ENCODE data around the gene PVR. TPM values are rescaled to one million over a fixed set of nuclear protein-coding genes. Genes with fewer than 3 reads are reported as not detected.
"Not testable (repeated sequence)": the region's sequence is repeated elsewhere in the genome, so short reads cannot be mapped to it uniquely, and the experiment has no call there.

Gene PVR
- total RNA-seq, 1 donor from 2014 or later: 42.8 TPM

DNA sequence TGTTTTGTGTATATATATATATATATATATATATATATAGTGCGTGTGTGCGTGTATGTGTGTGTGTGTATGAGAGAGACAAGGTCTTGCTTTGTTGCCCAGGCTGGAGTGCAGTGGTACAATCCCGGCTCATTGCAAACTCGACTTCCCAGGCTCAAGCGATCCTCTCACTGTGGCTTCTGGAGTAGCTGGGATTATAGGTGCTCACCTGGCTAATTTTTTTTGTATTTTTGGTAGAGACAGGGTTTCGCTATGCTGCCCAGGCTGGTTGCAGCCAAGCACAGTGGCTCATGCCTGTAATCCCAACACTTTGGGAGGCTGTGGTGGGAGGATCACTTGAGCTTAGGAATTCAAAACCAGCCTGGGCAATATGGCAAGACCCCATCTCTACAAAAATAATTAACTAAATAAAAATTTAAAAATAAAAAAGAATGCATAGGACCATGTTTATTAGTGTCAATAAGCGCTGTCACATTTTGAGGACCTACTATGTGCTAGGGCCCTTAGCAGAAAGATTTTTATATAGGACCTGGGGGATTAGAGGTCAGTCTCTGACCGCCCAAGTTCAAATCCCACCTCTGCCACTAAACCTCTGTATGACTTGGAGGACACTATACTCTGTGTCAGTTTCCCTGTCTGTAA lies 1.8 kb downstream of the PVR start:
- no peak for DNase-seq (ENCODE audit: low spot score)

DNA sequence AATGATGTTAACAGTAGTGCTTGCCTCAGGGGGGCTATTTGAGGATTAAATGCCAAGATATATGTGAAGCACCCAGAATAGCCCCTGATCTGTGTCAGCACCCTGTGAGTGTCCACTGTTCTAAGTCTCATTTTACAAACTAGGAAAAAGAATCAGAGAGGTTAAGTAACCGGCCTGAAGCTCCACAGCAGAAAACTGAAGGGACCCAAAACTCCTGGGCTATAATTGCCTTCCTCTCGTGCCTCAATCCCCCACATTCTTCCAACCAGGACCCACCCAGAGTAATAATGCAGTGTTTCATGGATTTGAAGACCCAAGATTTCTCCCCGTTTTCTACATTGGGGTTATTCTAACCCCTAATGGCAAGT lies 2.3 kb downstream of the PVR start:
- no peak for DNase-seq (ENCODE audit: low spot score)

DNA sequence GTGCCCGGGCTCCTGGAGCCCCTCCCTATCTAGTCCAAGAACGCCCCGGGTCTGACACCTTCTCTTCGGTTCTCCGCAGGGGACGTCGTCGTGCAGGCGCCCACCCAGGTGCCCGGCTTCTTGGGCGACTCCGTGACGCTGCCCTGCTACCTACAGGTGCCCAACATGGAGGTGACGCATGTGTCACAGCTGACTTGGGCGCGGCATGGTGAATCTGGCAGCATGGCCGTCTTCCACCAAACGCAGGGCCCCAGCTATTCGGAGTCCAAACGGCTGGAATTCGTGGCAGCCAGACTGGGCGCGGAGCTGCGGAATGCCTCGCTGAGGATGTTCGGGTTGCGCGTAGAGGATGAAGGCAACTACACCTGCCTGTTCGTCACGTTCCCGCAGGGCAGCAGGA lies 3.4 kb downstream of the PVR start:
- DNase-seq (ENCODE audit: low spot score): no peak

DNA sequence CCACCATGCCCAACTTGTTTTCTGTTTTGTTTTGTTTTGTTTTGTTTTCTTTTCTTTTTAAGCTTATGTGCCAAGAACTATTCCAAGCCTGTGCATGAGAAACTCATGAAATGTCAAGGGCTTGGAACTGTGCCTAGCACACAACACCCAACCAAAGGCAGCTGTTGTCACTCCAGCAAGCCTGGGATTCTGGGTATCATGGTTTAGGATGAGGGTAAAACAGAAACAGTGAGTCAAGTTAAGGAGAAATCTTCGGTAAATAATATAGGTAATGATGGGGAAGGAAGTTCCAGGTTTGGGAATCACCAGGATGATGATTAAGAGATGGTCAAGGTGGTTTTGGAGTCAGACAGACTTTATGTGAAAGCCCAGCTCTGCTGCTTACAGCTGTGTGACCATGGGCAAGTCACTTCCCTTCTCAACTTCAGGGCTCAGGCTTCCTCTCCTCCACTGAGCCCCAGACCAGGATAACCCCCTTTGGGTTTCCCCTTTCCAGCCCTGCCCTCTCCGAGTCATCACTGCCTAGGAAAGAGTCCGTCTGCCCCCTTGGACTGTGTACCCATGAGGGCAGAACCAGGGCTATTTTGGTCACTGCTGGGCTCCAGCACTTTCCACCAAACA lies 5.0 kb downstream of the PVR start:
- DNase-seq (ENCODE audit: low spot score): no peak

DNA sequence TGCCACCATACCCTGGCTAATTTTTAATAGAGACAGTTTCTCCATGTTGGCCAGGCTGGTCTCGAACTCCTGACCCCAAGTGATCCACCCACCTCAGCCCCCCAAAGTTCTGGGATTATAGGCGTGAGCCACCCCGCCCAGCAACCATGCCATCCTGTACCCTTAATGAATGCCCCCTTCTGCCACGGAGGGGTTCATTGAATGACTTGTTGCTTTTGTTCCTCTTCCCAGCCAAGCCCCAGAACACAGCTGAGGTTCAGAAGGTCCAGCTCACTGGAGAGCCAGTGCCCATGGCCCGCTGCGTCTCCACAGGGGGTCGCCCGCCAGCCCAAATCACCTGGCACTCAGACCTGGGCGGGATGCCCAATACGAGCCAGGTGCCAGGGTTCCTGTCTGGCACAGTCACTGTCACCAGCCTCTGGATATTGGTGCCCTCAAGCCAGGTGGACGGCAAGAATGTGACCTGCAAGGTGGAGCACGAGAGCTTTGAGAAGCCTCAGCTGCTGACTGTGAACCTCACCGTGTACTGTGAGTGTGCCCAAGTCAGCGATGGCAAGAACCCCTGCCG lies 6.0 kb downstream of the PVR start:
- DNase-seq (ENCODE audit: low spot score): no peak

DNA sequence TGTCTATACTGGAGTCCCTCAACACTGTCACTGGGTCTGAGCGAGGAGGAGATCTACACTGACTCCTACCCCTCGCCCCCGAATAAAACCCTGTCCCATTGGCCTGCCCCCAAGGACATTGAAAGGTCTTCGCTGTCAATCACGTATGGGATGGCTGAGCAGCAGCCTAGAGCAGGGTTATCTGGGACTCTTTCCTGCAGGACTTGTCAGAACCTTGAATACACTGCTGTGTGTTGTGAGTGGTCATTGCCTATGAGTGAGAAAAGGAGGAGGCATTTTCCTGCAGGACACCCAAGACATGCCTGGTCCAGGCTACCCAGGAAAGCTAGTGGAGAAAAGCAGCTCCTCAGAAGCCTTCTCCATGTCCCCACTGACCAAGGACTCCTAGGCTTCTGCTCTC lies 9.6 kb downstream of the PVR start:
- DNase-seq (ENCODE audit: low spot score): no peak

DNA sequence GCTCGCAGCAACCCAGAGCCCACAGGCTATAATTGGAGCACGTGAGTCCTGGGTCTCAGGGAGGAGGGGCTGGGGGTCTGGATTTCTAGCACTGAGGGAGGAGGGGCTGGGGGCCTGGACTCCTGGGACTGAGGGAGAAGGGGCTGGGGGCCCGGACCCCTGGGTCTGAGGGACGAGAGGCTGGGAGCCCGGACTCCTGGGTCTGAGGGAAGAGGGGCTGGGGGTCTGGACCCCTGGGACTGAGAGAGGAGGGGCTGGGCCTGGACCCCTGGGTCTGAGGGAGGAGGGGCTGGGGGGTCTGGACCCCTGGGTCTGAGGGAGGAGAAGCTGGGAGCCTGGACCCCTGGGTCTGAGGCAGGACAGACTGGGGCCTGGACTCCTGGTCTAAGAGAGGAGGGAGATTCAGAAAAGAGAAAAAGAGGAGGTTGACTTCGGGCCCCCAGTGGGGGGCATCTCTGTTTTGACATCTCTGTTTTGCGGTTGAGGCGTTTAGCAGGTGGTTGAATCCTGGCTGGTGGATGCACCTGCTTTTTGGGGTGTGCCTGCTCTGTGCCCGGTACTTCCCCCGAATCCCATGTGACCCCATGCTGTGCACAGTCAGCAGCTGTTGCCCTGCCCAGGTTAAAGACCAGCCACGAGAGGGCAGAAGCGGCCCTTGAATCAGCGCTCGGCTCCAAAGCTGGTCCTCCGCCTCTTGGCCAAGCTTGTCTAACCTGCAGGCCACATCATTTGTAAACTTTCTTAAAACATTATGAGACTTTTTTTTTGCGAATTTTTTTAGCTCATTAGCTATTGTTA lies 10.5 kb downstream of the PVR start:
- DNase-seq (ENCODE audit: low spot score): peak; percentile 77

DNA sequence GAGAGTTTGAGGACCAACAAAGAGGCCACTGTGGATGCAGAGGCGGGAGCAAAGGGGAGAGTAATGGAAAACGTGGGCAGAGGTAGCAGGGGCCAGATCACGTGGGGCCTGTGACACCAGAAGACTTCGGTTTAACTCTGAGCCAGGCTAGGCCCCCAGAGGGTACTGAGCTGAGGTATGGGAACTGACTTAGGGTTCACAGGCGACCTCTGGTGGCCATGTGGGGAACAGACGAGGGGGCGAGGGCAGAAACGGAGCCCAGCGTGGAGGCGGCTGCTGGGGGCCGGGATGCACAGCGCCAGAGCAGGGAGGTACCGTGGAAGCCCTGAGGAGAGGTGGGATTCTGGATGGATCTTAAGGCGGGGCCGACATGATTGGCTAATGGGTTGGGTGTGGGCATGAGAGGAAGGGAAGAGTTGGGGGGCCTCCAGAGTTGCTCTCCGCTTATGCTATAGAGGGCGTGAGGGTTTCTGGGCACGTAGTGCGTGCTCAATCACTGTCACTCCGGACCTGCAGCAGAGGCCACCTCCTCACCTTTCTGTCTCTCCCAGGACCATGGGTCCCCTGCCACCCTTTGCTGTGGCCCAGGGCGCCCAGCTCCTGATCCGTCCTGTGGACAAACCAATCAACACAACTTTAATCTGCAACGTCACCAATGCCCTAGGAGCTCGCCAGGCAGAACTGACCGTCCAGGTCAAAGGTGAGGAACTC lies 13.7 kb downstream of the PVR start:
- peak; percentile 51 for DNase-seq (ENCODE audit: low spot score)

DNA sequence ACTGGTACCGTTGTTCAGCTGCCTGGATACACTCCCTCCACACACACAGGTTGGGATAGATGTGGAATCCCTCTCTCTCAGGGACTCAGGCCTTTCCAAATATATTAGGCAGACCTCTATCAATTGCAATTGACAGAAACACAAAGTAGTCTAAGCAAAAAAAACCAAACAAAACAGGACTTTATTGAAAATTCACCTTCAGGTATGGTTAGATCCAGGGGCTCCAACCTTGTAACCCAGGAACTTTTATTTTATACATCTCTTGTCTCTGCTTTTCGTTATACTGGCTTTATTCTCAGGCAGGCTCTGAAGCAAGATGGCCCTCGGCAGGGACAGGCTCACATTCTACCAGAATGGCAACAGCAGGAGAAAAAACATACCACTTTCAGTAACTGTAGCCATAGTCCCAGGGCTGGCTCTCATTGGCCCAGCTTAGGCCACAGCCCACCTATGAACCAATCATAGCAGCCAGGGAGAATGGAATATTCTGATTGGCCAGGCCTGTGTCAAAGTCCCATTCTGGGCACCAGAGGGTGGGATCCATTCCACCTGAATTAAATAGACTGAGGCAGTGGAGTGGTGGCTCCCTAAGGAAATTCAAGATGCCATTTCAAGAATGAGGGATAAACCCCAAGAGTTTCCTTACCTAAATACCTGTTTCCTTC lies 14.5 kb downstream of the PVR start:
- DNase-seq (ENCODE audit: low spot score): no peak

DNA sequence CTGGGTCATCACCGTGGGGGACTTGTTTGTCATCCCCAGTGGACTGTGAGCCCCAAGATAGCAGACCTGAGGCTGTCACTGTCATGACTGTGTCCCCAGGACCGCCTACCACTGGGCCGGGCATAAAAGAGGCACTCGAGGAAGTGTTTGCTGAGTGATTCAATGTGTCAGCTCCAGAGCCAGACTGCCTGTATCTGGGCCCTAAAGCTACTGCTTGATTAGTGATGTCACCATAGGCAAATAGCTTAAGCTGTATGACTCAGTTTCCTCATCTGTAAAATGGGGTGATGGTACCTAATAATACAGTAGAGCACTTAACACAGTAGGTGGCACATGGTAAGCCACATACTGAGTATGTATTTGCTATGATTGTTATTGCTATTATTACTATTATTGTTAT lies 16.4 kb downstream of the PVR start:
- DNase-seq (ENCODE audit: low spot score): no peak

DNA sequence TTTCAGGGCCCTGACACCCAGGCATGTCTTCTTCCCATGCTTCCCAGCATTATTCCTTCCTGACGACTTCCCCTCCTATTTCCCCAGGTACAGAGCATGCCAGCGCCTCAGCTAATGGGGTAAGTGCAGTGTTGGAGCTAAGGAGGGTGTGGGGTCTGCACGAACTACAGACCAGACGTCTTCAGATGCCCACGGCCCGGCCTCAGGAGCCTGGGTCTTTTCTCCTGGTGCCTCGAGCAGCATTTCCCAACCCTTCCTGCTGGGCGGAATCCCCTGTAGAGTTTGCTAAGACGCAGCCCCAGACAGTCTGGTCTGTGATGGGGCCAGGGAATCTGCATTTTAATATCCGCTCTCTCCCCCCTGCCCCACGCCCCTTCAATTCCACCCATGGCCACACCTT lies 17.5 kb downstream of the PVR start:
- no peak for DNase-seq (ENCODE audit: low spot score)

DNA sequence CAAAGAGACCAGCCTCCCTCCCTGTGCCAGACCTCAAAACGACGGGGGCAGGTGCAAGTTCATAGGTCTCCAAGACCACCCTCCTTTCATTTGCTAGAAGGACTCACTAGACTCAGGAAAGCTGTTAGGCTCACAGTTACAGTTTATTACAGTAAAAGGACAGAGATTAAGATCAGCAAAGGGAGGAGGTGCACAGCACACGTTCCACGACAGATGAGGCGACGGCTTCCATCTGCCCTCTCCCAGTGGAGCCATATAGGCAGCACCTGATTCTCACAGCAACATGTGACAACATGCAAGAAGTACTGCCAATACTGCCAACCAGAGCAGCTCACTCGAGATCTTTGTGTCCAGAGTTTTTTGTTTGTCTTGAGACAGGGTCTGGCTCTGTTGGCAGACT lies 18.2 kb downstream of the PVR start:
- no peak for DNase-seq (ENCODE audit: low spot score)

DNA sequence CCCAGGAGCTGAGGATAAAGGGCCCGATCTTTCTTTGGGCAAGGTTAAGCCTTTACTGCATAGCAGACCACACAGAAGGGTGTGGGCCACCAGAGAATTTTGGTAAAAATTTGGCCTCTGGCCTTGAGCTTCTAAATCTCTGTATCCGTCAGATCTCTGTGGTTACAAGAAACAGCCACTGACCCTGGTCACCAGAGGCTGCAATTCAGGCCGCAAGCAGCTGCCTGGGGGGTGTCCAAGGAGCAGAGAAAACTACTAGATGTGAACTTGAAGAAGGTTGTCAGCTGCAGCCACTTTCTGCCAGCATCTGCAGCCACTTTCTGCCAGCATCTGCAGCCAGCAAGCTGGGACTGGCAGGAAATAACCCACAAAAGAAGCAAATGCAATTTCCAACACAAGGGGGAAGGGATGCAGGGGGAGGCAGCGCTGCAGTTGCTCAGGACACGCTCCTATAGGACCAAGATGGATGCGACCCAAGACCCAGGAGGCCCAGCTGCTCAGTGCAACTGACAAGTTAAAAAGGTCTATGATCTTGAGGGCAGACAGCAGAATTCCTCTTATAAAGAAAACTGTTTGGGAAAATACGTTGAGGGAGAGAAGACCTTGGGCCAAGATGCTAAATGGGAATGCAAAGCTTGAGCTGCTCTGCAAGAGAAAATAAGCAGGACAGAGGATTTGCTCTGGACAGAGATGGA lies 19.1 kb downstream of the PVR start:
- DNase-seq (ENCODE audit: low spot score): no peak

DNA sequence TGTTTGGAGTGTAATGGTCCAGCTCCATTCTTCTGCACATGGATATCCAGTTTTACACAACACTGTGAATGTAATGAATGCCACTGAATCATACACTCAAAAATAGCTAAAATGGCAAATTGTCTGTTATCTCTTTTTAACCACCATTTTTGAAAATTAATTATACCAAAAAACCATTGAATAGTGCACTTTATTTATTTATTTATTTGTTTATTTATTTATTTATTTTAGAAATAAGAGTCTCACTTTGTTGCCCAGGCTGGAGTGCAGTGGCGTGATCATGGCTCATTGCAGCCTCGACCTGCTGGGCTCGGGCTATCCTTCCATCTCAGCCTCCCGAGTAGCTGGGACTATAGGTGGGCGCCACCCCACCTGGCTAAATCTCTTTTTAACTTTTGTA lies 20.3 kb downstream of the PVR start:
- no peak for DNase-seq (ENCODE audit: low spot score)

DNA sequence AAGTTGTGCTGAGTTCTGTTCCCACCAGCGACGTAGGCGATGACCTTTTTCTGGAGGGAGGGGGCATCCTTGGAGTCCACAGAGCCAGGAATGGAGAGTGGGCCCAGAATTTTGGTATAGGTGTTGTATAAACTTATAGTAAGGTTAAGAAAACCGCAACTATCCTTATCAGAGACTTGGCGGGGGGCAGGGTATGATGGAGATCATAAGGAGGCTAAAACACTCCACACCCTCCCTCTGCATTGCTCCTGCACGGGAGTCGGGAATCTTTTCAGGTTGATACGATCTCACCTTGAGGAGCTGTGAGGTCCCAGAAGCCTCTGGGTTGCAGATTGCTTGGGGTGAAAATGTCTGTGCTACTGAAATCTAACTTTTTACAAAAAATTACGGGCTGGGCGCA lies 21.3 kb downstream of the PVR start:
- no peak for DNase-seq (ENCODE audit: low spot score)

DNA sequence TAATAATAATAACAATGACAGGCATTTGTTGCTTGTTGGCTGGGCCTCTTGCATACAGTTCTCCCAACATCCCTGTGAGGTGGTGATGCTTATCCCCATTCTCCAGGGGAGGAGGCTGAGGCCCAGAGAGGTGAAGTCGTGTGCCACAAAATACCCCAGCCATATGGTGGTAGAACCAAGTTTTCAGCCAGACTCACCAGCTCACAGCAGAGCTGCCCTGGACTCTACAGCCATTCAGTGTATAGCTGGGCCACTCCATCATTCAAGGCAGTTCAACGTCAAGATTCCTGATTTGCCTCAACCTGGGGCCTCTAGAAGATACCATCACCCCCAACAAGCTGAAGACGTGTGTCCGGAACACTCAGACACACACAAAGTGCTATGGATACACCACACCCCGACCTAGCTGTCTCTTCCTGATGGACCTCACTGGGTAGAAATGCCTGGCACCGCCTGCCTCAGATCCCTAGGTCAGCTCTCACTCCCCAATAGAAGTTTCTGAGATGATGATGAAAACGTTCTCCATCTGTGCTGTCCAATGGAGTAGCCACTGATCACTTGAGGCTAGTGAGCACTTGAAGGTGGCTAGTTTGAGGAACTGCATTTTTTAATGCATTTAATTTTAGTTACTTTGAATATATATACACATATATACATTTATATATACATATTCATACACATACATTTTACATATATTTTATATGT lies 23.3 kb downstream of the PVR start:
- no peak for DNase-seq (ENCODE audit: low spot score)

DNA sequence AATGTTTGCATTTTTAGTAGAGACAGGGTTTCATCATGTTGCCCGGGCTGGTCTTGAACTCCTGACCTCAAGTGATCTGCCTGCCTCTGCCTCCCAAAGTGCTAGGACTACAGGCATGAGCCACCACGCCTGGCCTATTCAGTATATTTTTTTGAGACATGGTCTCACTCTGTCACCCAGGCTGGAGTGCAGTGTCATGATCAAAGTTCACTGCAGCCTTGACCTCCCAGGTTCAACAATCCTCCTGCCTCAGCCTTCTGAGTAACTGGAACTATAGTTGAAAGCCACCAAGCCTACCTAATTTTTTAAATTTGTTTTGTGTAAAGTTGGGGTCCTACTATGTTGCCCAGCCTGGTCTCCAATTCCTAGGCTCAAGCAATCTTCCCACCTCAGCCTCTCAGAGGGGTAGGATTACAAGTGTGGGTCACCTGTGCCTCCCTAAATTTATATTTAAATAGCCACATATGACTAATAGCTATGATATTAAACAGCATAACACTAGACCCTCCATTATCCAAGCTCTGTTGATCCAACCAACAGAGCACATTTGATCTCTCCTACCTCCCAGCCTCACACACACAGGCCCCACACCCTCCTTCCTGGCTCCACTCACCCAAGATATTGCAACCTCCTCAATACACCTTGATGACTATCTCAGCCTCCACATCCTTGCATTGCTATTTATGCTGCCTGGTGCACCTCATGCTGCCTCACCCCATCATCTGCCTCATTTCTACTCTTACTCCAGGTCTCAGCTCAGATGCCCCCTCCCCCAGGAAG lies 25.5 kb downstream of the PVR start:
- DNase-seq (ENCODE audit: low spot score): no peak

DNA sequence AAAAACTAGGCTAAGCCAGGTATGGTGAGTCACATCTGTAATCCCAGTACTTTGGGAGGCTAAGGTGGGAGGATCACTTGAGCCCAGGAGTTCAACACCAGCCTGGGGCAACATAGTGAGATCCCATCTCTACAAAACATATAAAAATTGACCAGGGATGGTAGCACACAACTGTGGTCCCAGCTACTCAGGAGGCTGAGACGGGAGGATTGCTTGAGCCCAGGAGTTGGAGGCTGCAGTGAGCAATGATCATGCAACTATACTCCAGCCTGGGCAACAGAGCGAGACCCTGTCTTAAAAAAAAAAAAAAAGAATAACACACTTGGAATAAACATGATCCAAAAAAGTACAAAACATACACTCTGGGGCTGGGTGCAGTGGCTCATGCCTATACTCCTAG lies 26.3 kb downstream of the PVR start:
- not testable (repeated sequence) for DNase-seq (ENCODE audit: low spot score)

DNA sequence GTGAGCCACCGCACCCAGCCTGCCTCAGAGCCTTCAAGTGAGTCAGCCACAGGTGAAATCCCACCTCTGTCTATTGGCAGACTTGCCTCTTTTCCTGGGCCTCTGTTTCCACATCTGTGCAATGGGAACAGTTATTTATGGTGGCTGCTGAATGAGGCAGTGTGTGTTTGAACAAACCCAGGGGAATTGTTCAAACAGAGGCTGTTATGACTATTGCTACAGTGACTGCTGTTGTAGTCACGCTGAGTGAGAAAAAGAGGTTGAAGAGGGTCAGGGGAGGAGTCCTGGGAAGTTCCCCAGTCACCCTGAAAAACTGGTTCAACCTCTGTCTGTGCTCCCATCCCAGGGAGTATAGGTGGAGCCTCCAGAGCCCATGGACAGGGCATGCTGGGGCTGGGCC lies 27.7 kb downstream of the PVR start, which contains the start of gene CEACAM19:
TSS of gene CEACAM19 (plus strand) at position 83 of the 400 bp plus-strand sequence. CDS start 450 bp downstream, outside the sequence.
- no peak for DNase-seq (ENCODE audit: low spot score)

DNA sequence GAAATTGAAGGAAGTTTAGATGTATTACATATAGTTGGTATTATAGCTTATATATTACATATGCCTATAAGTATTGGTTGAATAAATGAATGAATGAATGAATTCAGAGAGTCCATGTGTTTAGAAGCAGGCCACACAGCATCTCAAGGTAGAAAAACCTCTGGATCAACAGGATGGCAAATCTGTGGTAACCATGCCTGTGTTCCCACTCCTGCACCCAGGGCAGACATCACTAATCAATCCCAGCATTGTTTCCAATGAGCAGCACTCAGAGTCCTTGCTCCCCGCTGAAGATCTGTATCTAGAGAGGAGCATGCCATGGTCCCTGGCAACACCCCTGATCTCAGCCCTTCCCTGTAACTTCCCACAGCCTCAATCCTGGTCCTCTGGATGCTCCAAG lies 28.5 kb downstream of the PVR start:
- DNase-seq (ENCODE audit: low spot score): no peak

Data from mucosa of gallbladder (tissue), 1 donor.